Measurements from ENCODE around the gene TMEM139.

The TMEM139 gene

DNA sequence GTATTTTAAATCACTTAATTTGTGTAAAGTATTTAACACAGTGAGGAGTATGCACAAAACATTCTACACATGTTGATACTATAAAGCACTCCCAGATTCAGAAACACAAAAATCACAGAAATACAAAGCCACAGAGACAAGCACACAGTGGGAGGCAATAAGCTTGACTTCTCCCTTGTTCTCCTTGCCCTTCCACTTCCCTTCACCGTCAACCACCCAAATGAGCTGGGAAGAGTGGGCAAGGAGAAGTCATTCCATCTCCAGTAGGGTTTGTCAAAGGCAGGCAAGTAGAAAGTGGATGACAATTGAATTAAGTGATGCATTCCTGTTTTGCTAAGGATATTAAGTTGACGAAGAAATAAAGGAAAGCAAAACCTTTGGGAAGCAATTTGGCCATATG, 4.2 kb upstream of the TMEM139 start:
- TF ChIP-seq, protein P1, sequence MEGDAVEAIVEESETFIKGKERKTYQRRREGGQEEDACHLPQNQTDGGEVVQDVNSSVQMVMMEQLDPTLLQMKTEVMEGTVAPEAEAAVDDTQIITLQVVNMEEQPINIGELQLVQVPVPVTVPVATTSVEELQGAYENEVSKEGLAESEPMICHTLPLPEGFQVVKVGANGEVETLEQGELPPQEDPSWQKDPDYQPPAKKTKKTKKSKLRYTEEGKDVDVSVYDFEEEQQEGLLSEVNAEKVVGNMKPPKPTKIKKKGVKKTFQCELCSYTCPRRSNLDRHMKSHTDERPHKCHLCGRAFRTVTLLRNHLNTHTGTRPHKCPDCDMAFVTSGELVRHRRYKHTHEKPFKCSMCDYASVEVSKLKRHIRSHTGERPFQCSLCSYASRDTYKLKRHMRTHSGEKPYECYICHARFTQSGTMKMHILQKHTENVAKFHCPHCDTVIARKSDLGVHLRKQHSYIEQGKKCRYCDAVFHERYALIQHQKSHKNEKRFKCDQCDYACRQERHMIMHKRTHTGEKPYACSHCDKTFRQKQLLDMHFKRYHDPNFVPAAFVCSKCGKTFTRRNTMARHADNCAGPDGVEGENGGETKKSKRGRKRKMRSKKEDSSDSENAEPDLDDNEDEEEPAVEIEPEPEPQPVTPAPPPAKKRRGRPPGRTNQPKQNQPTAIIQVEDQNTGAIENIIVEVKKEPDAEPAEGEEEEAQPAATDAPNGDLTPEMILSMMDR (IDR thresholded peaks at IDR 0.05; ENCODE audit: low read depth, low read length, missing control alignments) = no peak
- no peak for DNase-seq (ENCODE audit: extremely low read depth, low read depth)
- no peak overlapping the region for H3K4me3 ChIP-seq (replicated peaks; ENCODE audit: low read depth, low read length)

DNA sequence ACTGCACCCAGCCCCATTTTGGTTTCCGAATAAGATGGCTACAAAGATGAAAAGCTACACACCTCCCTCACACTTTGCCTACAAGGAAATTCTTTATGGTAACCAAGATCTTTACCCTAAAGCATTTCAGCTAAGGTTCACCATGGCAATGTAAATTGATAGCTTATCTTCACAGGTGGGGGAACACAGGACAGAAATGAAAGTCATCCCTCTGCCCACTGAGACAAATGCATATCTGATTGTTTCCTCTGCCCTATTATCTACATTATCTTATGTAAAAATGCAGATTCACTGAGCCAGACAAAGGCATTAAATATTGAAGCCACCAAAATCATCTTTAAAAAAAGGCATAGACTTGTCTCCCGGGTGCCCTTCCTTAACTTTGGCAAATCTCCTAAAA, 3.2 kb upstream of the TMEM139 start:
- DNase-seq (ENCODE audit: extremely low read depth, low read depth) = no peak
- TF ChIP-seq, protein P1 (IDR thresholded peaks at IDR 0.05; ENCODE audit: low read depth, low read length, missing control alignments) = no peak
- H3K4me3 ChIP-seq (replicated peaks; ENCODE audit: low read depth, low read length) = no peak overlapping the region

DNA sequence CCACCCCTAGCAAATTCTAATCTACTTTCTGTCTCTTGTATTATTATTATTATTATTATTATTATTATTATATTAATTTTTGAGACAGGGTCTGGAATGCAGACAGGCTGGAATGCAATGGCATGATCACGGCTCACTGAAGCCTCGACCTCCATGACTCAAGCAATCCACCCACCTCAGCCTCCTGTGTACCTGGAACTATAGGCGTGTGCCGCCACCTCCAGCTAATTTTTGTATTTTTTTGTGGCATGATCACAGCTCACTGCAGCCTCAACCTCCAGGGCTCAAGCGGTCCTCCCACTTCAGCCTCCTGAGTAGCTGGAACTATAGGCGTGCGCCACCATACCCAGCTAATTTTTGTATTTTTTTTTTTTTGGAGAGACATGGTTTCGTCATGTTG, 2.6 kb upstream of the TMEM139 start:
- TF ChIP-seq, protein P1 (IDR thresholded peaks at IDR 0.05; ENCODE audit: low read depth, low read length, missing control alignments) = no peak
- no peak for DNase-seq (ENCODE audit: extremely low read depth, low read depth)
- H3K4me3 ChIP-seq (replicated peaks; ENCODE audit: low read depth, low read length) = no peak overlapping the region

DNA sequence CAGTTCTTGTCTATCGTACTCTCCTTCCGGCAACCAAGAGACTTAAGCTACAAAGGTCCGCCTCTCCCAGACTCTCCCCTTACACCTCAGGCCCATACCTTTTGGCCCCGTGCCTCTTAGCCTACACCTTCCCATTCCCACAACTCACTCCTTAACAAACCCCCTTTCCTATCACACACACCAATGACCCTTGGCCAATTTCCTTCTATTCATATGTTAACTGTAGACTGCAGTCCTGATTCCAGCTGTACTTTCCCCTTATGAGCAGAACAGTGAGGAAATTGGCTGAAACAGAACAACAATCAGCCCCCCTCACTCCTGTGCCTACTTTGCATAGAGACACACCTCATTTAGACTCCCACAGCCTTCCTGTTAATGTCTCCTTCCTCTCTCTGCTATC, 1.4 kb upstream of the TMEM139 start:
- TF ChIP-seq, protein P1 (IDR thresholded peaks at IDR 0.05; ENCODE audit: low read depth, low read length, missing control alignments) = no peak
- DNase-seq (ENCODE audit: extremely low read depth, low read depth) = no peak
- H3K4me3 ChIP-seq (replicated peaks; ENCODE audit: low read depth, low read length) = no peak overlapping the region

DNA sequence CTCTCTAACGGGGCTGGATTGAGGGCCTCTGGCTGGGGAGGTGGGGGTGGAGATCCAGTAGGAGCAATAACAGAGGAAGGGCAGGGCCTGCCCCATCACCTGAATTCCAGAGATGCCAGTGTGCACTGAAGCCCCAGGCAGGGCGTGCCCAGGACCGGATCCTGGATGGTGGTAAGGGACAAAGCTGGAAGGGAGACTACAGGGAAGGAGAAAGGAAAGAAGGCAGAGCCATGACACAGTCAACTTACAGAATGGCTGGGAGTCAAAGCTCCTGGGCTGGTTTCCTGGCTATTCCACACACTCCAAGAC, 666 bp downstream of the TMEM139 start:
- H3K4me3 ChIP-seq (replicated peaks; ENCODE audit: low read depth, low read length) = no peak overlapping the region
- no peak for DNase-seq (ENCODE audit: extremely low read depth, low read depth)
- TF ChIP-seq, protein P1 (IDR thresholded peaks at IDR 0.05; ENCODE audit: low read depth, low read length, missing control alignments) = no peak

DNA sequence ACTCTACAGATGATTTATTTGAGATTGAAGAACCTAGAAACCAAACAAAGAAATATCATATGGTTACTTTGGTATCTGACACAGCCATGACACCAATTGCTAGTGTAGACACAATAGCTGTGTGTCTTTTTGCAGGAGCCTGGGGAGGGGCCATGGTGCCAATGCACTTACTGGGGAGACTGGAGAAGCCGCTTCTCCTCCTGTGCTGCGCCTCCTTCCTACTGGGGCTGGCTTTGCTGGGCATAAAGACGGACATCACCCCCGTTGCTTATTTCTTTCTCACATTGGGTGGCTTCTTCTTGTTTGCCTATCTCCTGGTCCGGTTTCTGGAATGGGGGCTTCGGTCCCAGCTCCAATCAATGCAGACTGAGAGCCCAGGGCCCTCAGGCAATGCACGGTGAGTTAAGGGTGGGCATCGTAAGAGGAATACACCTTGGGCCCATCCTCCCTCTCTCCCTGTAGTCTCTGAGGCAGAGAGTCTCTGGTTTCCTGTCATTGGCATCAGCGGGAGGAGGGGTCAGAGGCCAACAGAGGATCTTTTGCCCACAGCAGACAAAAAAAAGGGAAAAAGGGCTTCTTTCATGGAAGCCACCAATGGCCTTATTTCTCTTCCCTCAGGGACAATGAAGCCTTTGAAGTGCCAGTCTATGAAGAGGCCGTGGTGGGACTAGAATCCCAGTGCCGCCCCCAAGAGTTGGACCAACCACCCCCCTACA, 1.2 kb downstream of the TMEM139 start:
- TF ChIP-seq, protein P1 (IDR thresholded peaks at IDR 0.05; ENCODE audit: low read depth, low read length, missing control alignments) = no peak
- no peak overlapping the region for H3K4me3 ChIP-seq (replicated peaks; ENCODE audit: low read depth, low read length)
- no peak for DNase-seq (ENCODE audit: extremely low read depth, low read depth)

DNA sequence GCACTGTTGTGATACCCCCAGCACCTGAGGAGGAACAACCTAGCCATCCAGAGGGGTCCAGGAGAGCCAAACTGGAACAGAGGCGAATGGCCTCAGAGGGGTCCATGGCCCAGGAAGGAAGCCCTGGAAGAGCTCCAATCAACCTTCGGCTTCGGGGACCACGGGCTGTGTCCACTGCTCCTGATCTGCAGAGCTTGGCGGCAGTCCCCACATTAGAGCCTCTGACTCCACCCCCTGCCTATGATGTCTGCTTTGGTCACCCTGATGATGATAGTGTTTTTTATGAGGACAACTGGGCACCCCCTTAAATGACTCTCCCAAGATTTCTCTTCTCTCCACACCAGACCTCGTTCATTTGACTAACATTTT, 1.7 kb downstream of the TMEM139 start:
- H3K4me3 ChIP-seq (replicated peaks; ENCODE audit: low read depth, low read length) = no peak overlapping the region
- DNase-seq (ENCODE audit: extremely low read depth, low read depth) = no peak
- TF ChIP-seq, protein P1 (IDR thresholded peaks at IDR 0.05; ENCODE audit: low read depth, low read length, missing control alignments) = no peak

Data from HFF-Myc (cell line).